Heart left ventricle (tissue), 16 donors: Measurements from ENCODE around the gene SOX3. TPM values are rescaled to one million over a fixed set of nuclear protein-coding genes. Genes with fewer than 3 reads are reported as not detected.

Experiments used
- ATAC-seq, 4 donors: fragments of 200-7000 bp; cut with Tn5 transposase; one replicate each; pipeline ENCODE4 v1.9.1; 2020 to 2022; ENCODE audit warnings: moderate library complexity in 4 of 4, mild to moderate bottlenecking in 3 of 4, moderate number of reproducible peaks in 1 of 4
- DNase-seq, 5 donors: peaks; one replicate each; pipeline ENCODE4 v3.0.0-alpha.2; 2020
- H3K27ac ChIP-seq, 12 donors: fragments of 200-600 bp; sonication (generic) in 4 of 12; one replicate each; pipeline versions ENCODE4 v1.5.0 to v1.8.0; 2016 to 2022; ENCODE audit warnings: mild to moderate bottlenecking in 2 of 12
- H3K27me3 ChIP-seq, 9 donors: fragments of 200-600 bp; sonication (generic) in 2 of 9; one replicate each; pipeline versions ENCODE4 v1.5.1 to v1.8.0; 2016 to 2022; ENCODE audit warnings: mild to moderate bottlenecking in 3 of 9
- H3K36me3 ChIP-seq, 9 donors: fragments of 200-600 bp; sonication (generic) in 2 of 9; one replicate each; pipeline versions ENCODE4 v1.5.0 to v1.8.0; 2018 to 2022; ENCODE audit warnings: mild to moderate bottlenecking in 2 of 9
- H3K4me1 ChIP-seq, 12 donors: fragments of 200-600 bp; sonication (generic) in 4 of 12; one replicate each; pipeline versions ENCODE4 v1.5.0 to v1.8.0; 2016 to 2022; ENCODE audit warnings: mild to moderate bottlenecking in 3 of 12
- H3K4me3 ChIP-seq, 12 donors: fragments of 200-600 bp; sonication (generic) in 4 of 12; one replicate each; pipeline versions ENCODE4 v1.5.0 to v1.8.0; 2017 to 2022; ENCODE audit warnings: mild to moderate bottlenecking in 9 of 12, moderate library complexity in 4 of 12
- H3K9me3 ChIP-seq, 12 donors: fragments of 200-600 bp; sonication (generic) in 4 of 12; one replicate each; pipeline versions ENCODE4 v1.5.0 to v1.8.0; 2016 to 2022; ENCODE audit warnings: mild to moderate bottlenecking in 1 of 12
- CTCF ChIP-seq, 12 donors: fragments of 200-600 bp; sonication (generic) in 4 of 12; IDR thresholded peaks; one replicate each; pipeline versions ENCODE4 v1.5.0 to v1.8.0; 2018 to 2022; ENCODE audit warnings: antibody characterized with exemption in 12 of 12, mild to moderate bottlenecking in 5 of 12
- POLR2A ChIP-seq, 2 donors: fragments of 450-650 bp; IDR thresholded peaks; one replicate each; pipeline ENCODE4 v1.6.1; 2017; ENCODE audit warnings: antibody characterized with exemption in 2 of 2, mild to moderate bottlenecking in 2 of 2, moderate library complexity in 2 of 2
- WGBS, 4 donors: extraction: QIAGEN DNeasy Blood & Tissue Kit in 2 of 4; methylation state at CpG; one replicate each; pipeline versions ENCODE4 v1.1.5 to v1.1.7; 2013 to 2018; 5-methylcytosine and 5-hydroxymethylcytosine counted together
- intact Hi-C, 10 donors: fragments of 100-400 bp; cut with DNase I; formaldehyde crosslinking; loops; one replicate each; pipeline versions ENCODE4 v1.11.1 to v1.14.2; 2022
- polyA plus RNA-seq, 2 donors: library from polyadenylated mRNA; stranded (reverse); fragments of 200-250 nt; gene quantifications; one replicate each; pipeline ENCODE4 v1.2.3, GENCODE V29; 2013
- total RNA-seq, 9 donors: library from RNA; depleted of rRNA in 2 of 9; stranded (reverse); fragments of >200 nt in 2 of 9; fragmentation: NEBNext Ultra II Directional in 3 of 9; extraction: Animal tissue kit (Norgen Biotek cat#: 25700) in 3 of 9; gene quantifications; one replicate each; pipeline versions ENCODE4 v1.1.0 to v1.2.4, GENCODE V29; 2016 to 2023
- donor health status: ischemic (EF 13 %, LVEDD 7.1; RV severe dilation, severe dysfunction).
- donor health status: healthy with polysubstance abuse.
- donor health status: DM: no; HTN: yes; CAD: no.
- donor health status: DM: no; HTN: no; CAD: no.
- donor health status: ischemic (EF 25% LVEDD 6.9; RV normal size, moderate dysfunction).
- donor health status: ischemic (EF 25% LVEDD 5.7; RV mildly dilated, moderate dysfunction).
- donor health status: healthy.
- donor health status: DM: yes; HTN: yes; CAD: no.
- donor health status: ischemic (EF 35%, LVEDD 5.7; RV mildly dilated, moderate dysfunction).
- donor health status: nonischemic (EF 11% LVEDD 7.7; RV severe dilation, severe dysfunction).
- donor health status: DM: yes; HTN: yes; CAD: no.
- donor health status: PGD.
- donor health status: ischemic (EF 29% LVEDD 5.4; RV normal size, mild dysfunction).
- donor health status: nonischemic (EF 23%, LVEDD 6.1; RV moderate dilation, normal function).

SOX3 gene
- total and polyA plus RNA-seq, 11 donors, result 0.19 TPM; not detected in 10

GRCh38 chrX:140524556-140524955, 19.7 kb upstream of the SOX3 start:
- WGBS, 4 donors, result 26 to 51% (median 43%) methylated on average over 2 of the region's 2 CpGs
- TF ChIP-seq POLR2A (IDR thresholded peaks at IDR 0.05) (no peak), CTCF (IDR thresholded peaks at IDR 0.05) (no peak)
- ATAC-seq (no peak), DNase-seq (no peak)
- Histone ChIP-seq H3K27ac (no peak overlapping the region), H3K36me3 (no peaks in the 10 kb centered on the region), H3K4me3 (no peak overlapping the region), H3K4me1 (no peaks in the 10 kb centered on the region), H3K27me3 (peaks cover 0 to 37% (median 0%) of the 10 kb centered on the region in 9 donors), H3K9me3 (no peaks in the 10 kb centered on the region)
- intact Hi-C loops, result no loop called here

GRCh38 chrX:140521393-140521792, 16.5 kb upstream of the SOX3 start:
- TF ChIP-seq POLR2A (IDR thresholded peaks at IDR 0.05), result no peak
- no peak for TF ChIP-seq CTCF (IDR thresholded peaks at IDR 0.05)
- peaks cover 0 to 33% (median 0%) of the 10 kb centered on the region in 9 donors for H3K27me3 ChIP-seq
- H3K9me3 ChIP-seq, result no peaks in the 10 kb centered on the region
- 44 to 52% (median 44%) methylated on average over 5 of the region's 5 CpGs for WGBS, 4 donors
- no peak overlapping the region for H3K27ac ChIP-seq
- no peaks in the 10 kb centered on the region for H3K4me1 ChIP-seq
- intact Hi-C loops, result no loop called here
- H3K4me3 ChIP-seq, result no peak overlapping the region
- ATAC-seq (no peak), DNase-seq (no peak)
- no peaks in the 10 kb centered on the region for H3K36me3 ChIP-seq

DNA sequence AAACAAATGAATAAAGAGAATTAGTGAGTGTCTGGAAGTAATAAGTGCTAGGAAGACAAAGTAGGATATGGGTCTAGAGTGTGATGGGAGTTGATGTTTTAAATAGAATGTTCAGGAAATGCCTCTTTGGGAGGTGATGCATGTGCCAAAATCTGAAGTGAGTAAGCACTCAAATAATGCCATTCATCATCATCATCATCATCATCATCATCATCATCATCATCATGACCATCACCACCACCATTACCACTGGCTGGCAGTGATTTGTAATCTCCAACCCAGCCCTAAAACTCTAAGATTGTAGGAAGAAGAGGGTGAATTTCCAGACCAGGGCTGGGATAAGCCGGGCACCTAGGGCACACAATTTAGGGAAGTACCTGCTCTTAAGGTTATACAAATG, 9.7 kb upstream of the SOX3 start:
- Histone ChIP-seq H3K4me3 (no peak overlapping the region), H3K36me3 (no peaks in the 10 kb centered on the region), H3K4me1 (no peaks in the 10 kb centered on the region), H3K27ac (no peak overlapping the region), H3K27me3 (peaks cover 0 to 58% (median 26%) of the 10 kb centered on the region in 9 donors), H3K9me3 (no peaks in the 10 kb centered on the region)
- DNase-seq (no peak), ATAC-seq (no peak)
- intact Hi-C loops, result no loop called here
- TF ChIP-seq CTCF (IDR thresholded peaks at IDR 0.05), result no peak
- no peak for TF ChIP-seq POLR2A (IDR thresholded peaks at IDR 0.05)
- 75 to 88% (median 82%) methylated on average over 1 of the region's 1 CpG for WGBS, 4 donors

- intact Hi-C loops, result no loop called here
- no peaks in the 10 kb centered on the region for H3K9me3 ChIP-seq
- H3K27me3 ChIP-seq, result peaks cover 6 to 85% (median 58%) of the 10 kb centered on the region in 9 donors
- DNase-seq, result no peak
- WGBS, 4 donors, result 4 to 29% (median 16%) methylated on average over 18 to 42 of the region's 42 CpGs
- H3K27ac ChIP-seq, result no peak overlapping the region
- H3K36me3 ChIP-seq, result no peaks in the 10 kb centered on the region
- no peak overlapping the region for H3K4me3 ChIP-seq
- ATAC-seq, result no peak
- no peak for TF ChIP-seq CTCF (IDR thresholded peaks at IDR 0.05)
- TF ChIP-seq POLR2A (IDR thresholded peaks at IDR 0.05), result no peak
- peaks cover 0 to 10% (median 0%) of the 10 kb centered on the region in 12 donors for H3K4me1 ChIP-seq
Observed at GRCh38 chrX:140510895-140511295, 6.0 kb upstream of the SOX3 start.
